NOMO-1 treated with DMSO at 0.1 percent for 48 hours (cell line): Measurements from ENCODE around the gene CLCNKB.
"Not testable (repeated sequence)": the region's sequence is repeated elsewhere in the genome, so short reads cannot be mapped to it uniquely, and the experiment has no call there.

Experiments used
- DNase-seq: peaks from one replicate; lab custom pipeline; 2025; ENCODE audit not compliant: unreplicated experiment; lab: John Stamatoyannopoulos, UW

Gene CLCNKB

GRCh38 chr1:16029288-16029687, 14.3 kb upstream of the CLCNKB start:
- DNase-seq: no peak

GRCh38 chr1:16031551-16031950, 12.0 kb upstream of the CLCNKB start:
- DNase-seq: no peak

GRCh38 chr1:16032388-16033102, 11.0 kb upstream of the CLCNKB start:
- peak; percentile 74 for DNase-seq

- DNase-seq: not testable (repeated sequence)
Observed at GRCh38 chr1:16033103-16033632, 10.4 kb upstream of the CLCNKB start.

GRCh38 chr1:16036461-16036860, 7.1 kb upstream of the CLCNKB start:
- not testable (repeated sequence) for DNase-seq

GRCh38 chr1:16038620-16038912, 5.0 kb upstream of the CLCNKB start:
- no peak for DNase-seq

- not testable (repeated sequence) for DNase-seq
Observed at GRCh38 chr1:16039871-16040270, 3.7 kb upstream of the CLCNKB start.

- no peak for DNase-seq
Observed at GRCh38 chr1:16041200-16041599, 2.4 kb upstream of the CLCNKB start.

- no peak for DNase-seq
Observed at GRCh38 chr1:16042096-16042495, 1.5 kb upstream of the CLCNKB start.

GRCh38 chr1:16042654-16043053, 928 bp upstream of the CLCNKB start:
- not testable (repeated sequence) for DNase-seq

GRCh38 chr1:16043950-16044349, 368 bp downstream of the CLCNKB start:
- no peak for DNase-seq

GRCh38 chr1:16046842-16047241, 3.3 kb downstream of the CLCNKB start:
- DNase-seq: no peak

GRCh38 chr1:16047791-16048475, 4.4 kb downstream of the CLCNKB start:
- DNase-seq: no peak

- DNase-seq: no peak
Observed at GRCh38 chr1:16048573-16049189, 5.1 kb downstream of the CLCNKB start.

GRCh38 chr1:16050328-16050727, 6.7 kb downstream of the CLCNKB start:
- DNase-seq: no peak

- no peak for DNase-seq
Observed at GRCh38 chr1:16051039-16051438, 7.5 kb downstream of the CLCNKB start.

GRCh38 chr1:16051949-16052348, 8.4 kb downstream of the CLCNKB start:
- DNase-seq: not testable (repeated sequence)

- no peak for DNase-seq
Observed at GRCh38 chr1:16053781-16054502, 10.4 kb downstream of the CLCNKB start.

GRCh38 chr1:16054598-16055540, 11.3 kb downstream of the CLCNKB start:
- DNase-seq: no peak
